Coronary artery (tissue), 2 donors: Measurements from ENCODE around the gene TRPV5.

Experiments
- DNase-seq: peaks from one replicate; pipeline ENCODE4 v3.0.0-alpha.2; 2017; ENCODE audit warnings: low spot score
- H3K27ac ChIP-seq, 2 donors: fragments of 200-600 bp; sonication (generic); one replicate each; pipeline ENCODE4 v1.5.1; 2016 to 2019
- H3K4me3 ChIP-seq: fragments of 200-600 bp; sonication (generic); 2 replicates; pipeline ENCODE4 v1.5.1; 2016; ENCODE audit warnings: mild to moderate bottlenecking, moderate library complexity
- TF ChIP-seq, protein P1 (sequence below): fragments of 200-600 bp; sonication (generic); IDR thresholded peaks from one replicate; pipeline ENCODE4 v1.5.1; 2019; ENCODE audit warnings: antibody characterized with exemption

The TRPV5 gene

DNA sequence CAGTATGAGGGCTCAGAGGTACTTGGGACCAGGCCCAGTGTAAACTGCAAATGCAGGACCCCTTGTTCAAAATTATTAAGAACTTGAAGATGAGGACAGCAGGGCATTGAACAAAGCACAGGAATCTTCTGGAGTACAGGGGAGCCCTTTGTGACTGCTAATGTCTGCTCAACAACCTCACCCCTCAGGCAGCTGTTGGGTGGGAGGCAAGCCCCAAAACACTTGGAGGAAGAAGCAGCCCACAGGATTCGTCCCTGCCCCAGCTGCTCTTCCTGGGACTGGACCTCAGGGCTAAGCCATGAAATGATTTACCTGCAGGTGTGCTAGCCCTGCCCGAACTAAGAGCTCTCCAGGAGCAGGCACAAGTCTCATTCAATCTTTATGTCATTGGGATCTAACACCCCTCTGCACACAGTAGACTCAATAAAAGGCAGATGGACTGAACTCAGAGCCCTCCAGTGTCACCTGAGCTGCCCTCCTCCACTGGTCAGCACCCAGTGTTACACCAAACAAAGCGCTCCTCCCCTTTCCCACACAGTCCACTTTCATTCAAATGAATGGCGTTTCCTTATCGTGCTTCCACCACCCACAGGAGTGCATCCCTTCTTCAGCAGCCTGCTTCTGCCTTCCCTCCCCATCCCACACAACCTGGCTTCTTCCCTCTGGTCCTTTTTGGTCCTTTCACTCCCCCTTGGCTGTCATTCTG, 1.0 kb downstream of the TRPV5 start:
- DNase-seq = peak; percentile 43
- no peak overlapping the region for H3K27ac ChIP-seq
- H3K4me3 ChIP-seq = no peak overlapping the region
- TF ChIP-seq, protein P1, sequence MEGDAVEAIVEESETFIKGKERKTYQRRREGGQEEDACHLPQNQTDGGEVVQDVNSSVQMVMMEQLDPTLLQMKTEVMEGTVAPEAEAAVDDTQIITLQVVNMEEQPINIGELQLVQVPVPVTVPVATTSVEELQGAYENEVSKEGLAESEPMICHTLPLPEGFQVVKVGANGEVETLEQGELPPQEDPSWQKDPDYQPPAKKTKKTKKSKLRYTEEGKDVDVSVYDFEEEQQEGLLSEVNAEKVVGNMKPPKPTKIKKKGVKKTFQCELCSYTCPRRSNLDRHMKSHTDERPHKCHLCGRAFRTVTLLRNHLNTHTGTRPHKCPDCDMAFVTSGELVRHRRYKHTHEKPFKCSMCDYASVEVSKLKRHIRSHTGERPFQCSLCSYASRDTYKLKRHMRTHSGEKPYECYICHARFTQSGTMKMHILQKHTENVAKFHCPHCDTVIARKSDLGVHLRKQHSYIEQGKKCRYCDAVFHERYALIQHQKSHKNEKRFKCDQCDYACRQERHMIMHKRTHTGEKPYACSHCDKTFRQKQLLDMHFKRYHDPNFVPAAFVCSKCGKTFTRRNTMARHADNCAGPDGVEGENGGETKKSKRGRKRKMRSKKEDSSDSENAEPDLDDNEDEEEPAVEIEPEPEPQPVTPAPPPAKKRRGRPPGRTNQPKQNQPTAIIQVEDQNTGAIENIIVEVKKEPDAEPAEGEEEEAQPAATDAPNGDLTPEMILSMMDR = no peak

DNA sequence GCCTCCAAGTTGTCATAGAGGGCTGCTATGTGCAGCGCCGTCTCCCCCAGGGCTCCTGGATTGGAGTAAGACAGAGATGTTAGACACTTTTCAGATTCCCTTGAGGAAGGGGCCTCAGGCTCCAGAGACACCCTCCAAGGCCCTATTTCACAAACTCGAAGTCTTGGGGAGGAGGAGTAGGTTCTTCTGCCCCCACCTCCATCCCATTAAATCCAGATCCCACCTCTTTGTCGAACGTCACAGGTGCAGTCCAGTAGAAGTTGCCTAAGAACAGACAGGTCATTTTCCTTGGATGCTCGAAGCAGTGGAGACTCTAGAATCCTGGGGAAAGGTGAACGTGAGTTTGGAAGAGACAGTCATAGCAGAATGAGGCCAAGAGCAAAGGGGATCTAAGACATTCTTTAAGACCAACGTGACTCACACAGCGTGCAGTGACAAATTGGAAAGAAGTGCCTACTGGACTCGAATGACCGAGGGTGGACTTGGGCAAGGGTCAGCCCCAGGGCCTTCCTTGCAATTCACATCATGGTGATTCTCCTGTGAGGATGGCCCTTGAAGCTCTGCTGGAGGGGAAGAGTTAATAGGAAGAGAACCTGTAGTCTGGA, 3.3 kb downstream of the TRPV5 start:
- peak; percentile 26 for DNase-seq

DNA sequence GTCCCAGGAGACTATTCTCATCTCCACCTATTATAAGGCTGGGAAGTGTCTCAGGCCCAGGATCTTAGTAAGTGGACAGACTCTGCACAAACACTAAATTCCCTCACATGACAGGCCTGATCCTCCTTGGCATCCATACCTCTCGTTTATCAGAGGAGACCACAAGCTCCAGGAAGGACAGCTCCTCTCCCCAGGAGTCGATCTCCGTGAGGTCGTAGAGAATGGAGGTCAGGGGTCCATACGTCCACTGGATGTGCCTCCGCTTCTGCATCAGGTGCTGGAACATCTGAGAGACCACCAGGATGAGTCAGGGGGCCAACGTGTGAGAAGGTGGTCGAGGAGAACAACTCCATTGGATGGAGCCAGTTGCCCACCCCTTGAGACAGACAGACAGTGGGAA, 5.6 kb downstream of the TRPV5 start:
- Histone ChIP-seq H3K4me3 (no peak overlapping the region), H3K27ac (peak overlapping the region in 1 of 2 donors; percentile 43)
- DNase-seq = no peak
- TF ChIP-seq, protein P1 = no peak

More for the DNA sequence above, 3.3 kb downstream of the TRPV5 start:
- Histone ChIP-seq H3K4me3 (no peak overlapping the region), H3K27ac (no peak overlapping the region)
- TF ChIP-seq, protein P1 = no peak

DNA sequence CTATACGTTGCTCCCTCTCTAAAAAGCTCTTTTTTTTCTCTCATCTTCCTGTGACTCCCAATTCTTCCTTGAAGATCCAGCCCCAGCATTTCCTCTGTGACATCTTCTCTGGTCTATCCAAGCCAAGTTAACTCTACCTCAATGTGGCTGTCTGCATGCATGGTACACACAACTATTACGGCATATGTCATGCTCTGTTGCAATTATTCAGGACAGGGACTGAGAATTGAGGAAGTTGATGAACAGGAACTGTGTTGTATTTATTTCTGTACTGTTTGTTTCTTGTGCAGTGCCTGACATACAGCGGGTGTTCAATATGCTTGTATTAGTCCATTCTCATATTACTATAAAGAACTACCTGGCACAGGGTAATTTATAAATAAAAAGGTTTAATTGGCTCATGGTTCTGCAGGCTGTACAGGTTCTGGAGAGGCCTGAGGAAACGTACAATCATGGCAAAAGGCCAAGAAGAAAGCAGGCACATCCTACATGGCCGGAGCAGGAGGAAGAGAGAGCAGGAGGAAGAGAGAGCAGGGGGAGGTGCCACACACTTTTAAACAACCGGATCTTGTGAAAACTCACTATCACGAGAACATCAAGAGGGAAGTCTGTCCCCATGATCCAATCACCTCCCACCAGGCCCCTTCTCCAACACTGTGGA, 6.3 kb downstream of the TRPV5 start:
- H3K27ac ChIP-seq = peak overlapping the region in 1 of 2 donors; percentile 43

DNA sequence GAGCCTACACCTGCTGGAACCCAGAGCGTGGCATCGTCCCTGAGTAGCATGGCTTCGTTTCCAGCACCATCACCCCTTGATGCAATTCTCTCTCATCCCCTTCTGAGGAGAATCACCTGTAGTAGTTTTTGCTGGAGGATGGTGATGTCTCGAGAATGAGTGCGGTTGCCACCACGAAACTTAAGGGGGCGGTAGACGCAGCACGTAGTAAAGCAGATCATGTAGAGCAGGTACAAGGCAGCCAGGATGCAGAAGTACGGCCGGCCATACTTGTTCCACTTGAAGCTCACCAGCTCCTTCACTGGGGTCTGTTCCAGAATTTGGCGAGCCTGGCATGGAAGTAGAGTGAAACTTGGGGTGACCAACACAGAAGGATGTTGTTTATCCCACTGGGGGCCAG, 8.1 kb downstream of the TRPV5 start:
- TF ChIP-seq, protein P1 = no peak
- no peak for DNase-seq
- no peak overlapping the region for H3K27ac ChIP-seq
- H3K4me3 ChIP-seq = no peak overlapping the region

More for the DNA sequence above, 6.3 kb downstream of the TRPV5 start:
- no peak for DNase-seq
- H3K4me3 ChIP-seq = no peak overlapping the region
- TF ChIP-seq, protein P1 = no peak

DNA sequence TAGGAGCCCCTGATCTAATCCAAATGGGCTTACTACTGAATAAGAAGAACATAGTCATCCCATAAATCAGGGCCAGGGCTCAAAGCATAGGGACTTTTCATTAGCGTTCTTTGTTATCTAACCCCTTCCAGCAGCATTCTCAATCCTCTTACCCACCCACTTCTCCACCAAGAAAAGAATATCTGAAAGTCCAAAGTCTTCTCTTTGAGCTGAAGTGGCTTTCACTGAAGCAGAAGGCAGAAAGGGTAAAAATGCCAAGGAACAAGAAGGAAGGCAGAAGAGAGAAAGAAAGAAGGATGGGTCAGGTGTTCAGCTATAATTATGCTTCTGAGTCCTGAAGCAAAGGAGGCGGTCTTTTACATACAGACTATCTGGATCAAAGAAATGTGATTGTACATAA, 10.2 kb downstream of the TRPV5 start:
- no peak overlapping the region for H3K27ac ChIP-seq
- TF ChIP-seq, protein P1 = no peak
- DNase-seq = no peak
- H3K4me3 ChIP-seq = no peak overlapping the region
